ENCODE data around the gene NPTN.

DNA sequence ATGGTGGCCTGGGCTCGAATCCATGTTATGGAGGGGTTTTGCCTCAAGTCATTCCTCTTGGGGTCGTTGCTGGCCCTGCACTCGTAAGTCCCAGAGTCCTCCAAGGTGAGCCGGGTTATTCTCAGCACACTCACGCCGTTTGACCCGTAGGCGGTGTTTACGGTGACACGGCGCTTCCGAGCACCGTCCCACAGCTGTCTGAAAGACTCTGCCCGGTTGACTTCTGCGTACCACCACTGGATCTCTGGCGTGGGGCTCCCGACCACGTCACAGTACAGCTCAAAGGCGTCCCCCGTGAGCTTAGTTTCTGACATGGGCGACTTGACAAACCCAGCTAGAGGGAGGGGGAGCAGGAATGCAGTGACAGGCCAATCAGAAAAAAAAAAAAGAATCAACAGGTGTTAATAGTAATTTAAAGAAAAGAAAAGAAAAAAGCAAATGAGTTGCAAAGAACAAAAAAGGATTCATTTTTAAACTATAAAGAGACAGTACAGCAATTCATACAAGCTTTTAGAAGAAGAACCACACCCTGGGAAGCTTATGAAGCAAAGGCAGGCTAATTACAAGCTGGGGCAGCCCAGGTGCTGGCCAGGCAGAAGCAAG is 36.1 kb downstream of the NPTN start:
- TF ChIP-seq CTCF (IDR thresholded peaks at IDR 0.05) (no peak), ZFX (IDR thresholded peaks at IDR 0.05; ENCODE audit: borderline replicate concordance) (no peak)

All from 22Rv1 (cell line).